K562 (cell line): ENCODE data around the gene SLC25A53.

Experiments
- EP300 ChIP-seq: IDR thresholded peaks from 2 replicates; pipeline ENCODE4 v1.6.1; 2012; ENCODE audit warnings: low read length, improper control_type of control experiment
- FOXK2 ChIP-seq, 2 experiments: fragments of 450-650 bp; IDR thresholded peaks in 1 of 2; conservative IDR thresholded peaks in 1 of 2; 2 replicates each; pipeline ENCODE4 v1.6.1; 2016; ENCODE audit warnings: low read depth in 2 of 2, mild to moderate bottlenecking in 1 of 2
- TF ChIP-seq, protein P1 (sequence below): sonication (generic); formaldehyde crosslinking; IDR thresholded peaks from 2 replicates; pipeline ENCODE4 v1.8.1; 2022; ENCODE audit warnings: missing genetic modification reagents
- TF ChIP-seq, protein P2 (sequence below), 3 experiments: IDR thresholded peaks in 2 of 3; conservative IDR thresholded peaks in 1 of 3; 2 replicates each; pipeline ENCODE4 v1.5.1; 2011 to 2012; ENCODE audit warnings: low read length in 3 of 3, mild to moderate bottlenecking in 3 of 3, control low read depth in 2 of 3, improper control_type of control experiment in 1 of 3, inconsistent platforms in 1 of 3, low read depth in 1 of 3, mixed read lengths in 1 of 3, moderate library complexity in 1 of 3; ENCODE audit not compliant: insufficient read depth in 2 of 3

DNA sequence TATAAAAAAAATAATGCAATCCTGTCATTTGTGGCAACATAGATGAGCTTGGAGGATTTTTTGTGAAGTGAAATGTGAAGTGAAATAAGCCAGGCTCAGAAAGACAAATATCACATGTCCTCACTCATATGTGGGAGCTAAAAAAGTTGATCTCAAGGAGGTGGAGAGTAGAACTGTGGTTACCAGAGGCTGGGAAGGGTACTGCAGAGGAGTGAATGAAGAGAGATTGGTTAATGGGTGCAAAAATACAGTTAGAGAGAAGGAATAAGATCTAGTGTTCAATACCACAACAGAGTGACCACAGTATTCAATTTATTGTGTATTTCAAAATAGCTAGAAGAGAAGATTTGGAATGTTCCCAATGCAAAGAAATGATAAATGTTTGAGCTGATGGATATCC lies 57.9 kb downstream of the SLC25A53 start:
- TF ChIP-seq EP300 (no peak), FOXK2 (conservative IDR thresholded peaks at IDR 0.05 in 1 of 2, IDR thresholded peaks at IDR 0.05 in 1 of 2; ENCODE audit: low read depth in 2 of 2) (no peak)
- TF ChIP-seq, protein P1, sequence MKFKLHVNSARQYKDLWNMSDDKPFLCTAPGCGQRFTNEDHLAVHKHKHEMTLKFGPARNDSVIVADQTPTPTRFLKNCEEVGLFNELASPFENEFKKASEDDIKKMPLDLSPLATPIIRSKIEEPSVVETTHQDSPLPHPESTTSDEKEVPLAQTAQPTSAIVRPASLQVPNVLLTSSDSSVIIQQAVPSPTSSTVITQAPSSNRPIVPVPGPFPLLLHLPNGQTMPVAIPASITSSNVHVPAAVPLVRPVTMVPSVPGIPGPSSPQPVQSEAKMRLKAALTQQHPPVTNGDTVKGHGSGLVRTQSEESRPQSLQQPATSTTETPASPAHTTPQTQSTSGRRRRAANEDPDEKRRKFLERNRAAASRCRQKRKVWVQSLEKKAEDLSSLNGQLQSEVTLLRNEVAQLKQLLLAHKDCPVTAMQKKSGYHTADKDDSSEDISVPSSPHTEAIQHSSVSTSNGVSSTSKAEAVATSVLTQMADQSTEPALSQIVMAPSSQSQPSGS = no peak
- TF ChIP-seq, protein P2, sequence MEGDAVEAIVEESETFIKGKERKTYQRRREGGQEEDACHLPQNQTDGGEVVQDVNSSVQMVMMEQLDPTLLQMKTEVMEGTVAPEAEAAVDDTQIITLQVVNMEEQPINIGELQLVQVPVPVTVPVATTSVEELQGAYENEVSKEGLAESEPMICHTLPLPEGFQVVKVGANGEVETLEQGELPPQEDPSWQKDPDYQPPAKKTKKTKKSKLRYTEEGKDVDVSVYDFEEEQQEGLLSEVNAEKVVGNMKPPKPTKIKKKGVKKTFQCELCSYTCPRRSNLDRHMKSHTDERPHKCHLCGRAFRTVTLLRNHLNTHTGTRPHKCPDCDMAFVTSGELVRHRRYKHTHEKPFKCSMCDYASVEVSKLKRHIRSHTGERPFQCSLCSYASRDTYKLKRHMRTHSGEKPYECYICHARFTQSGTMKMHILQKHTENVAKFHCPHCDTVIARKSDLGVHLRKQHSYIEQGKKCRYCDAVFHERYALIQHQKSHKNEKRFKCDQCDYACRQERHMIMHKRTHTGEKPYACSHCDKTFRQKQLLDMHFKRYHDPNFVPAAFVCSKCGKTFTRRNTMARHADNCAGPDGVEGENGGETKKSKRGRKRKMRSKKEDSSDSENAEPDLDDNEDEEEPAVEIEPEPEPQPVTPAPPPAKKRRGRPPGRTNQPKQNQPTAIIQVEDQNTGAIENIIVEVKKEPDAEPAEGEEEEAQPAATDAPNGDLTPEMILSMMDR (IDR thresholded peaks at IDR 0.05 in 2 of 3, conservative IDR thresholded peaks at IDR 0.05 in 1 of 3; ENCODE audit: insufficient read depth in 2 of 3, low read depth in 1 of 3, low read length in 3 of 3) = no peak
